Kidney (tissue), 14 donors: ENCODE data around the gene CYTH3. TPM values are rescaled to one million over a fixed set of nuclear protein-coding genes. Genes with fewer than 3 reads are reported as not detected.

Experiments used
- DNase-seq, 5 donors: peaks; one replicate each; pipeline ENCODE4 v3.0.0-alpha.2; 2013 to 2020
- FAIRE-seq: peaks from 2 replicates; lab custom pipeline; 2012; peaks lifted over from hg19 to GRCh38; lab: Jason Lieb, UNC
- H3K27ac ChIP-seq, 2 donors: one replicate each; pipeline ENCODE4 v1.7.0; 2013; ENCODE audit warnings: low read depth in 2 of 2, low read length in 2 of 2, inconsistent platforms in 1 of 2
- H3K27me3 ChIP-seq: one replicate; pipeline ENCODE4 v1.7.1; 2013; ENCODE audit warnings: low read length, inconsistent platforms; ENCODE audit not compliant: control insufficient read depth, insufficient read depth
- H3K36me3 ChIP-seq, 3 donors: one replicate each; pipeline versions ENCODE4 v1.7.0 to v1.7.1; 2013; ENCODE audit warnings: low read length in 3 of 3, control low read depth in 1 of 3, inconsistent platforms in 1 of 3; ENCODE audit not compliant: insufficient read depth in 3 of 3, control insufficient read depth in 2 of 3
- H3K4me1 ChIP-seq, 3 donors: one replicate each; pipeline versions ENCODE4 v1.7.0 to v1.7.1; 2013; ENCODE audit warnings: low read length in 3 of 3, inconsistent platforms in 1 of 3, low read depth in 1 of 3; ENCODE audit not compliant: control insufficient read depth in 2 of 3, insufficient read depth in 2 of 3
- H3K4me3 ChIP-seq, 3 donors: one replicate each; pipeline versions ENCODE4 v1.7.0 to v1.8.1; 2013; ENCODE audit warnings: low read length in 3 of 3, control low read depth in 1 of 3, inconsistent platforms in 1 of 3
- H3K9ac ChIP-seq, 3 donors: one replicate each; pipeline versions ENCODE4 v1.7.0 to v1.7.1; 2013; ENCODE audit warnings: low read length in 3 of 3, control low read depth in 1 of 3, inconsistent platforms in 1 of 3
- H3K9me3 ChIP-seq, 3 donors: one replicate each; pipeline versions ENCODE4 v1.7.0 to v1.7.1; 2013; ENCODE audit warnings: low read length in 3 of 3, control low read depth in 1 of 3, inconsistent platforms in 1 of 3; ENCODE audit not compliant: control insufficient read depth in 2 of 3, insufficient read depth in 1 of 3
- CTCF ChIP-seq: IDR thresholded peaks from 3 replicates; pipeline ENCODE4 v1.5.1; 2012; ENCODE audit warnings: mild to moderate bottlenecking, moderate library complexity, borderline replicate concordance; ENCODE audit not compliant: insufficient read depth; ENCODE audit errors: extremely low read depth
- intact Hi-C: fragments of 100-400 bp; cut with DNase I; formaldehyde crosslinking; loops from one replicate; pipeline ENCODE4 v1.11.1; 2022
- polyA plus RNA-seq: library from polyadenylated mRNA; stranded (reverse); fragments of 350-450 nt; fragmentation: Illumina TruSeq; extraction: RNeasy Lipid Tissue Mini Kit (QIAGEN cat#74804); gene quantifications from one replicate; pipeline ENCODE4 v1.2.3, GENCODE V29; 2014; ENCODE audit warnings: low read depth, low replicate concordance; ENCODE audit not compliant: insufficient read depth
- total RNA-seq: library from RNA; stranded (reverse); fragmentation: NEBNext Ultra II Directional; extraction: Animal tissue kit (Norgen Biotek cat#: 25700); gene quantifications from one replicate; pipeline ENCODE4 v1.2.1, GENCODE V29; 2021
- donor health status: control.
- donor health status: control.
- donor health status: control.
- donor health status: control.
- donor health status: control.
- donor health status: DM: yes; HTN: yes; CAD: no.
- donor health status: Normal renal cell carcinoma (clear cell type).

CYTH3 gene
- total and polyA plus RNA-seq, 2 donors from 2014 or later, result 9.1 to 18.5 TPM

- FAIRE-seq (no peak), DNase-seq (peak in 4 of 5 donors; percentile 63 to 72 (median 68))
- Histone ChIP-seq H3K9me3 (no peaks in the 10 kb centered on the region), H3K36me3 (peaks cover 0 to 10% (median 0%) of the 10 kb centered on the region in 3 donors), H3K4me1 (no peaks in the 10 kb centered on the region), H3K27ac (no peak overlapping the region), H3K9ac (no peak overlapping the region), H3K4me3 (no peak overlapping the region), H3K27me3 (no peaks in the 10 kb centered on the region)
- no peak for TF ChIP-seq CTCF
- intact Hi-C loops, result no loop called here
Observed at GRCh38 chr7:6182993-6183392, 89.4 kb downstream of the CYTH3 start.

GRCh38 chr7:6181136-6181535 is 91.3 kb downstream of the CYTH3 start:
- no peak for DNase-seq
- intact Hi-C loops, result no loop called here
- TF ChIP-seq CTCF, result no peak
- H3K9me3 ChIP-seq, result no peaks in the 10 kb centered on the region
- peaks cover 0 to 2% (median 0%) of the 10 kb centered on the region in 3 donors for H3K36me3 ChIP-seq
- H3K9ac ChIP-seq, result no peak overlapping the region
- H3K4me1 ChIP-seq, result no peaks in the 10 kb centered on the region
- no peak overlapping the region for H3K4me3 ChIP-seq
- no peaks in the 10 kb centered on the region for H3K27me3 ChIP-seq
- no peak overlapping the region for H3K27ac ChIP-seq
- FAIRE-seq, result no peak

GRCh38 chr7:6180344-6180725 is 92.1 kb downstream of the CYTH3 start:
- intact Hi-C loops, result no loop called here
- DNase-seq (peak in 1 of 5 donors; percentile 36), FAIRE-seq (no peak)
- Histone ChIP-seq H3K4me1 (no peaks in the 10 kb centered on the region), H3K27me3 (no peaks in the 10 kb centered on the region), H3K9ac (no peak overlapping the region), H3K4me3 (no peak overlapping the region), H3K36me3 (peaks cover 0 to 2% (median under 1%) of the 10 kb centered on the region in 3 donors), H3K27ac (no peak overlapping the region), H3K9me3 (no peaks in the 10 kb centered on the region)
- TF ChIP-seq CTCF, result no peak
